ENCODE data around the gene NPL.

- TF ChIP-seq CTCF (IDR thresholded peaks at IDR 0.05; ENCODE audit: poor library complexity, severe bottlenecking) (no peak), MXI1 (conservative IDR thresholded peaks at IDR 0.05; ENCODE audit: poor library complexity, severe bottlenecking) (no peak), EP300 (conservative IDR thresholded peaks at IDR 0.05; ENCODE audit: poor library complexity, severe bottlenecking) (no peak)
Observed at GRCh38 chr1:182809414-182809957, 19.9 kb downstream of the NPL start.
